ENCODE results near the gene RPS19.
A peak's percentile ranks its signal among the peaks of the same experiment; 100 is the strongest.

The RPS19 gene

GRCh38 chr19:41883463-41883820, 23.4 kb downstream of the RPS19 start:
- Histone ChIP-seq H3K36me3 (no peaks in the 10 kb centered on the region), H3K27me3 (peaks cover 17% of the 10 kb centered on the region), H3K4me1 (no peaks in the 10 kb centered on the region), H3K9me3 (no peaks in the 10 kb centered on the region), H3K4me3 (ENCODE audit: low read depth, low read length) (peak overlapping the region; percentile 94)
- DNase-seq, result no peak
- TF ChIP-seq CTCF (IDR thresholded peaks at IDR 0.05; ENCODE audit: low read depth, low read length), result no peak

- DNase-seq, result peak; percentile 97
- Histone ChIP-seq H3K4me1 (no peaks in the 10 kb centered on the region), H3K4me3 (ENCODE audit: low read depth, low read length) (peak overlapping the region; percentile 94), H3K9me3 (no peaks in the 10 kb centered on the region), H3K27me3 (peaks cover 17% of the 10 kb centered on the region), H3K36me3 (no peaks in the 10 kb centered on the region)
- 0 out of 2 replicates have a peak, but pooled peaks have one; percentile 17 for TF ChIP-seq CTCF (IDR thresholded peaks at IDR 0.05; ENCODE audit: low read depth, low read length)
Measured at GRCh38 chr19:41883821-41884733, 24.0 kb downstream of the RPS19 start.

- TF ChIP-seq CTCF (IDR thresholded peaks at IDR 0.05; ENCODE audit: low read depth, low read length), result no peak
- Histone ChIP-seq H3K36me3 (no peaks in the 10 kb centered on the region), H3K9me3 (no peaks in the 10 kb centered on the region), H3K4me3 (ENCODE audit: low read depth, low read length) (no peak overlapping the region), H3K4me1 (no peaks in the 10 kb centered on the region), H3K27me3 (peaks cover 16% of the 10 kb centered on the region)
- no peak for DNase-seq
Measured at GRCh38 chr19:41886761-41887710, 27.0 kb downstream of the RPS19 start.

GRCh38 chr19:41887711-41888382, 27.8 kb downstream of the RPS19 start:
- TF ChIP-seq CTCF (IDR thresholded peaks at IDR 0.05; ENCODE audit: low read depth, low read length), result no peak
- DNase-seq, result no peak
- H3K4me1 ChIP-seq, result no peaks in the 10 kb centered on the region

GRCh38 chr19:41888926-41889325, 28.9 kb downstream of the RPS19 start:
- Histone ChIP-seq H3K9me3 (no peaks in the 10 kb centered on the region), H3K4me3 (ENCODE audit: low read depth, low read length) (no peak overlapping the region), H3K4me1 (no peaks in the 10 kb centered on the region), H3K36me3 (no peaks in the 10 kb centered on the region), H3K27me3 (no peaks in the 10 kb centered on the region)
- no peak for DNase-seq
- no peak for TF ChIP-seq CTCF (IDR thresholded peaks at IDR 0.05; ENCODE audit: low read depth, low read length)

More at GRCh38 chr19:41887711-41888382, 27.8 kb downstream of the RPS19 start:
- H3K4me3 ChIP-seq (ENCODE audit: low read depth, low read length), result no peak overlapping the region
- H3K9me3 ChIP-seq, result no peaks in the 10 kb centered on the region
- H3K36me3 ChIP-seq, result no peaks in the 10 kb centered on the region
- peaks cover 8% of the 10 kb centered on the region for H3K27me3 ChIP-seq

Measured in BE2C (cell line).